NB4 (cell line): ENCODE results near the gene PLCB4.
"Not testable (repeated sequence)": the region's sequence is repeated elsewhere in the genome, so short reads cannot be mapped to it uniquely, and the experiment has no call there.

Experiments
- DNase-seq: peaks from one replicate; pipeline ENCODE4 v3.0.0; 2010; ENCODE audit warnings: low read depth
- H3K4me3 ChIP-seq: one replicate; pipeline ENCODE4 v1.5.1; 2011; ENCODE audit warnings: mild to moderate bottlenecking, low read depth, low read length, moderate library complexity
- CTCF ChIP-seq: IDR thresholded peaks from one replicate; pipeline ENCODE4 v1.5.1; 2012; ENCODE audit warnings: low read depth, low read length
- MAX ChIP-seq: IDR thresholded peaks from 2 replicates; pipeline ENCODE4 v1.6.1; 2011; ENCODE audit warnings: low read depth, low read length
- MYC ChIP-seq: IDR thresholded peaks from 2 replicates; pipeline ENCODE4 v1.6.1; 2011; ENCODE audit warnings: low read depth, low read length
- POLR2A ChIP-seq: IDR thresholded peaks from 2 replicates; pipeline ENCODE4 v1.6.1; 2011; ENCODE audit warnings: mild to moderate bottlenecking; ENCODE audit not compliant: insufficient read length; ENCODE audit errors: extremely low read depth

The PLCB4 gene

GRCh38 chr20:9150679-9151078 is 81.8 kb downstream of the PLCB4 start:
- TF ChIP-seq POLR2A (no peak), MAX (no peak), CTCF (no peak), MYC (no peak)
- H3K4me3 ChIP-seq: no peak overlapping the region

GRCh38 chr20:9152139-9152538 is 83.3 kb downstream of the PLCB4 start:
- DNase-seq, H3K4me3 ChIP-seq: not testable (repeated sequence)

More at GRCh38 chr20:9150679-9151078, 81.8 kb downstream of the PLCB4 start:
- DNase-seq: no peak

GRCh38 chr20:9154464-9155024 is 85.7 kb downstream of the PLCB4 start:
- no peak for DNase-seq
- TF ChIP-seq POLR2A (no peak), MYC (no peak), MAX (no peak), CTCF (no peak)
- H3K4me3 ChIP-seq: no peak overlapping the region

- TF ChIP-seq MAX (no peak), MYC (no peak)
- H3K4me3 ChIP-seq: no peak overlapping the region
- DNase-seq: no peak
Measured at GRCh38 chr20:9156529-9157280, 87.8 kb downstream of the PLCB4 start.

- TF ChIP-seq MYC (no peak), POLR2A (no peak), MAX (no peak), CTCF (no peak)
- no peak for DNase-seq
Measured at GRCh38 chr20:9160331-9160730, 91.4 kb downstream of the PLCB4 start.

GRCh38 chr20:9160757-9161156 is 91.9 kb downstream of the PLCB4 start:
- H3K4me3 ChIP-seq: no peak overlapping the region
- TF ChIP-seq CTCF (no peak), MAX (no peak), POLR2A (no peak), MYC (no peak)
- DNase-seq: no peak

More at GRCh38 chr20:9160331-9160730, 91.4 kb downstream of the PLCB4 start:
- no peak overlapping the region for H3K4me3 ChIP-seq

GRCh38 chr20:9161311-9161710 is 92.4 kb downstream of the PLCB4 start:
- no peak overlapping the region for H3K4me3 ChIP-seq
- TF ChIP-seq POLR2A (no peak), MAX (no peak)
- DNase-seq: no peak
